NCI-H2196 treated with DMSO at 0.1 percent for 48 hours (cell line): ENCODE data around the gene ZNF213.

Experiments
- DNase-seq: peaks from one replicate; lab custom pipeline; 2025; ENCODE audit not compliant: unreplicated experiment; lab: John Stamatoyannopoulos, UW

ZNF213 gene, protein sequence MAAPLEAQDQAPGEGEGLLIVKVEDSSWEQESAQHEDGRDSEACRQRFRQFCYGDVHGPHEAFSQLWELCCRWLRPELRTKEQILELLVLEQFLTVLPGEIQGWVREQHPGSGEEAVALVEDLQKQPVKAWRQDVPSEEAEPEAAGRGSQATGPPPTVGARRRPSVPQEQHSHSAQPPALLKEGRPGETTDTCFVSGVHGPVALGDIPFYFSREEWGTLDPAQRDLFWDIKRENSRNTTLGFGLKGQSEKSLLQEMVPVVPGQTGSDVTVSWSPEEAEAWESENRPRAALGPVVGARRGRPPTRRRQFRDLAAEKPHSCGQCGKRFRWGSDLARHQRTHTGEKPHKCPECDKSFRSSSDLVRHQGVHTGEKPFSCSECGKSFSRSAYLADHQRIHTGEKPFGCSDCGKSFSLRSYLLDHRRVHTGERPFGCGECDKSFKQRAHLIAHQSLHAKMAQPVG

DNA sequence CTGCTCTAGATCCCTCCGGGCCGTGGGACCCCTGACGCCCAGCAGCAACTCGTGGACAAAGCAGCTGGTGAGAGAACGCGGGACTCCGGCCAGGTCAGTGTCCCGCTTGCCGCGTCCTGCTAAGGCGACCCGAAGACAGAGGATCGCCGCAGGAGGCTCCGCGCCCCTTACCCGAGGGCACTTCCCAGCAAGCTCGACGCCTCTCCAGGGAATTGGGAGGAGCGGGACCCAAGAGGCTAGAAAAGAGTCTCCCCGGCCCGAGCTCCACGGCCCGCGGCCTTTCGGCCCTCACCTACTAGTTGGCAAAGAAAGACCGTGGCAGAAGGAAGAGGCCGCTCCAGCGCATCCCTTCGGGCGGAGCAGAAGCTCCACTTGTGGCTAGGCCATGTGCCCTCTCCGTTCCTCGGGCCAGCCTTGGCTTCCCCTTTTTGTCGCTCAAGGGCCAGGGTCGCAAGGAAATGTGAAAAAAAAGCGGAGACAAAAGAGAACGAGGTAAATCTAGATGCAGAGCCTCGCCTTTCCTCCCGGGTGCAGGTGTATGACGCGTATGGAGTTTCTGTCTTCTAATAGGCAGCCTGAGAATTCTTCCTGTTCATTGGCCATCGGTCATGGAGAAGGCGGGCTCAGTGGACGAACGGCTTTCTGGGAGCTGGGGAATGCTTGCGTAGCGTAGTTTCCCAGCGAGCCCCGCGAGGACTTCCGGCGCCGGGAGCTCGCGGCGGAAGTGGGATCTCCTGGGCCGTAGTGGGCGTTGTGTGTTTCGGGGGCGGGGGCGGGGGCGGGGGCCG is at the start of gene ZNF213:
Gene ZNF213 (plus strand): TSS at position 692 of the 788 bp plus-strand sequence. CDS start 2,252 bp downstream, outside the sequence.
- peak; percentile 98 for DNase-seq

DNA sequence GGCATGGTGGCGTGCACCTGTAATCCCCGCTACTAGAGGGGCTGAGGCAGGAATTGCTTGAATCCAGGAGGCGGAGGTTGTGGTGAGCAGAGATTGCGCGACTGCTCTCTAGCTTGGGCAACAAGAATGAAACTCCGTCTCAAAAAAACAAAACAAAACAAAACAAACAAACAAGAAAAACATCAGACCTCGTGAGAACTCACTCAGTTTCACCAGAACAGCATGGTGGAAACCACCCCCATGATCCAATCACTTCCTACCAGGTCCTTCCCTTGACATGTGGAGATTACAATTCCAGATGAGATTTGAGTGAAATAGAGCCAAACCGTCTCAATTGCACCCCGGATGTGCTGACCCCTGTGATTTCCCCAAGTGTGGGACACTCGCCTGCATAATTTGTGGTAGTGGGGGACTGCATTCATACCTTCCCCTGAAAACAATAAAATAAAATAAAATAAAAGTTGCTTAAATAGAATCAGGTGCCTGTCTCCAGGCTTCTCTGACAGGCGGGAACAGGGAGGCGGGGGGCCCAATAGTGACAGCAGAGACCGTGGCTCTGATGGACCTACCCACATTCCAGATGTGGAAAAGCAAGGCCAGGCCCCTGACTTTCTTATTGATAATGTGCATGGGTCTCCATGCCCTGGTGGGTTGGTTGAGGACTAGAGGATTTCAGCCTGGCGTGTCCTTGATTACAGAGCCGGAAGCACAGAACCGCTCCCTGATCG is 48.8 kb upstream of the ZNF213 start:
- no peak for DNase-seq

DNA sequence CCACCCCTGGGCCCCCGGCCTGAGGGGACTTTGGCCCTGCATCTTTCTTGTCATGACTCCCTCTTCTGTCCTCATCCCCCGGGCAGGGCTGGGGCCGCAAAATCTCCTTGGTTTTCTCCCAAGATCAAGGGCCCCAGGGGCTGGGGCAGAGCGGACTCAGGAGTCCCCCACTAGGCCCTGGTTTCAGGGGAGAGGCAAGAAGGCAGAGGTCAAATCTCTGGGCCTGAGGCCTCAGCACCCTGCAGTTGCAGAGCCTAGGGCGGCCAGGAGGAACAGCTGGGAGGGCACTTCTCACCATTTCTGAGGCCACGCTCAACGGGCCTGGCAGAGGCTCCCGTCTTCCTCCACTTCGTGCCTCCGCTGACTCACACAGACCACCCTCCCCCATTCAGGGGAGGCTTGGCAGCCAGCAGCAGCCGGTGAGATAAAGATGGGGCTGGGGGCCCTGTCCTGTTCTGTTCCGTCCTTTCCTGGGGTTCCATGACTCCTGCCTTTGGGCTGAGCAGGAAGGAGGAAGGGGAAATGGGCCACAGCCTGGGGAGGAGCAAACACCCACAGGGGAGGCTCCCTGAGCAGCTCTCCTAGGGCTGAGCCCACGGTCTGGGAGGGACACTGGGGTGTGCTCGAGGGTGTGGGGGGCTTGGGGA is 48.1 kb upstream of the ZNF213 start:
- no peak for DNase-seq

DNA sequence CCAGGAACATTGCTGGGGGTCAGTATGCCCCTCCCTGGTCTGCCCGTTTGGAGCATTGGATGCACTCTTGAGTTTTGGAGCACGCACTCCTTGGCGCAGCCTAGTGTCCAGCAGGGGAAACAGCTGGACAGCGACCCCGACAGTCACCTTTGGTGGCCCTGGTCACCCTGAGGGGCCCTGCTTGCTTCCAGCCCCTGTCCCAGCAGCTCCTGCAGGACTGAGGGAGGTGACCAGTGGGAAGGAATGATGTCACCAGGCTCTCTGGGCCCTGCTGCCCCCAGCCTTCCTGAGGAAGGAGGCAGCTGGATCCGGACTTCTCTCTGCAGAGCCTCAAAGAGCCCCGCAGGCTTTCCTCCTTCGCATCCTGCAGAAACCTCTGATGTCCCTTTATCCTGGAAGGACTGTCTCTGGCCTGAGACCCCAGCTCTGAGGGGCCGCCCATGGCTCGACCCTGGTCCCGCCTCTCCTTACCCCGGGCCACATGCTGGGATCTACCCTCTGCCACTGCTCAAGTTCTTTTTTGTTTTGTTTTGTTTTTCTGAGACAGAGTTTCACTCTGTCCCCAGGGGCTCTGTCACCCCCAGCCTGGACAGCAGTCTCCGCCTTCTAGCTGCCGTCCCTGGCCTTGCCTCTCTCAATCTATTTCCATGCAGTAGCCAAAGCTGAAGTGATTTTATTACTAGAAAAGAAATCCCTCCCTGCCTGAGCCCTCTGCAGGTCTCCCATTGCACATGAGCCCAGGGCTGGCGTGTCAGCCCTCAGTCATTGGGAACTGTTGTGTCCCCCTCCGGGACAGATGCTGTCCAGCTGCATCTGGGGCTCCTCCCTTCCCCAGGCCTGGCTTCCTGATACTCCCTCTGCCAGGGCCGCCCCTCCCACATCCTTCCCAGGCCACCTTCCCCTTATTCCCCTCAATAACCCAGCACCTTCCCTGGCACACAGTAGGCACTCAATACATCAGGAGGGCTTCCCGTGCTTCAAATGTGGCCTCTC is 47.3 kb upstream of the ZNF213 start:
- no peak for DNase-seq

DNA sequence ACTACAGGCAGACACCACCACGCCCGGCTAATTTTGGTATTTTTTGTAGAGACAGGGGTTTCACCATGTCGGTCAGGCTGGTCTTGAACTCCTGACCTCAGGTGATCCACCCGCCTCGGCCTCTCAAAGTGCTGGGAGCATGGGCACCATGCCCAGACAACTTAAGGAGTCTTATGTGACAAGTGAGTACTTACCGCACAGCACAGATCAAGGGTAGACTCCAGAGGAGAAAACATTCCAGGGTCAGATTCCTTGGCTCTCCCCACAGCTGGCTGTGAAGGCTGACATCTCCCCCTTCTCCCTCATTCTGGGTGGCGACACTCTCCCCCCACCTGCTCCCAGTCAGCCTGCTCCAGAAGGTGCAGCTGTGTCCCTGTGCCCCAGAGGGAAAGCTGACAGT is 46.4 kb upstream of the ZNF213 start:
- no peak for DNase-seq

DNA sequence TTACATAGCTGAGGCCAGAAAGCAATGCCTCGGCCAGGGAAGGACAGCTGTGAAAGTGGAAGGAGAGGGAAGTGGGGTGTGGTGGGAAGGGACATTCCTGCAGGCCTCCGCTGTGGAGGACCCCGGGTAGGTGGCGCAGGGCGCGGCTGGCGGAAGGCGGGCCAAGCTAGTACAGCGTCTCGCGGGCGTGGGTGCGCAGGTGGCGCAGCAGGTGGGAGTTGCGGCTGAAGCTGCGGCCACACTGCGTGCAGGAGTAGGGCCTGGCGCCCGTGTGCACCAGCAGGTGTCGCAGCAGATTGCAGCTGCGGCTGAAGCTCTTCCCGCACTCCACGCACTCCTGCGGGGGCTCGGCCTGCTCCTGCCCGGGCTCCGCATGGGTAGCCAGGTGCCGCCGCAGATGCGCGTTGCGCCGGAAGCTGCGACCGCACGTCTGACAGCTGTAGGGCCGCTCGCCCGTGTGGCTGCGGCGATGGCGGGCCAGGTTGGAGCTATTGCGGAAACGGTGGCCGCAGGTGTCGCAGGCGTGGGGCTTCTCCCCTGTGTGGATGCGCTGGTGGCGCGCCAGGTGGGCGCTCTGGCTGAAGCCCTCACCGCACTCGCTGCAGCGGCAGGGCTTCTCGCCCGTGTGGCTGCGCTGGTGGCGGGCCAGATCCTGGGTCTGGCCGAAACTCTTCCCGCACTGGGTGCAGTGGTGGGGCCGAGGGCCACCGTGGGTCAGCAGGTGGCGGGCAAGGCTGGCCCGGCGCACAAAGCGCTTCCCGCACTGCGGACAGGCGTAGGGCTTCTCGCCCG is 45.7 kb upstream of the ZNF213 start:
- DNase-seq, result no peak

DNA sequence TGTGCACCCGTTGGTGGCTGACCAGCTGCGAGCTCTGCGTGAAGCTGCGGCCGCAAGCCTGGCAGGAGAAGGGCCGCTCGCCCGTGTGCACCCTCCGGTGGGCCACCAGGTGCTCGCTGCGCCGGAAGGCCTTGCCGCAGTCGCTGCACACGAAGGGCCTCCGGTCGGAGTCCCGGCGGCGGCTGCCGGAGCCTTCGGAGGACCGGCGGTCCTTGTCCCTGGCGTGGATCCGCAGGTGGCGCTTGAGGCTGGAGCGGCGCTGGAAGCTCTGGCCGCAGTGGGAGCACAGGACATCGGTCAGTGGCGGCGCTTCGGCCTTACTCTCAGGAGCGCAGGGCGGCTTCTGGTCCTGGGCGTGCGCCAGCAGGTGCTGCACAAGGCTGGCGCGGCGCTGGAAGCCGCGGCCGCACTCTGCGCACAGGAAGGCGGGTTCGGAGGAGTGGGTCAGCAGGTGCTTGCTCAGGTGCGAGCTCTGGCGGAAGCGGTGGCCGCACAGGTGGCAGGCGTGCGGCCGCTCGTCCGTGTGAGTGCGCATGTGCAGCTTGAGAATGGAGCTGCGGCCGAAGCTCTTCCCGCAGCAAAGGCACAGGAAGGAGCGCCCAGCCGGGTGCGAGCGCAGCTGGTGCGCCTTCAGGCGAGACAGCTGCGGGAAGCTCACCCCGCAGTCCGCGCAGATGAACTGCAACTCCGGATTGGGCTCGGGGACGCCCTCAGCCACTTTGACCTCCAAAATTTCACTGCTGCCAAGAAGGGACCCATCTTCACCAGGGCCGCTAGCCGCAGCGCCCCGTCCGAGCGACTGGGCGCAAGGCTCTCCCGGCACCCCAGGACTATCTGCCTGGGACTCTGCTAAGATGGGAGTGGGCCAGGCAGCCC is 44.9 kb upstream of the ZNF213 start:
- no peak for DNase-seq

DNA sequence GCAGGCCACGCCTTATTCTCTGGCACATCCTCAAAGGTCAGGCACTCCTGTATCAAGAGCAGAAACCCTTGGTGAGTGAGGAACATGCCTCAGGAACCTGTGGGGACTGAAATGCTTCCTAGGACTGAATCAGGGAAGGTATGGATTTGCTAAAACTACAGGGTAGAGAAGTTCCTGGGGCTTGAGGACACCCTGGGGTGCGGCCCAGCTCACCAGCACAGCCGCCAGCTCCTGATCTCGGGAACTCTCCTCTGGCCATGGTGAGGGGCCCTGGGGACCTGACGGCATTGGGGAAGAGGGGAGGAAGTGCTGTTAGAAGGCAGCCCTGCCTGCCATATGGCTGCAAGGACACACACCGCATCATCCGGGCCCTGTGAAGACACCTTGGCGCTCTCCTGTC is 43.3 kb upstream of the ZNF213 start:
- no peak for DNase-seq

DNA sequence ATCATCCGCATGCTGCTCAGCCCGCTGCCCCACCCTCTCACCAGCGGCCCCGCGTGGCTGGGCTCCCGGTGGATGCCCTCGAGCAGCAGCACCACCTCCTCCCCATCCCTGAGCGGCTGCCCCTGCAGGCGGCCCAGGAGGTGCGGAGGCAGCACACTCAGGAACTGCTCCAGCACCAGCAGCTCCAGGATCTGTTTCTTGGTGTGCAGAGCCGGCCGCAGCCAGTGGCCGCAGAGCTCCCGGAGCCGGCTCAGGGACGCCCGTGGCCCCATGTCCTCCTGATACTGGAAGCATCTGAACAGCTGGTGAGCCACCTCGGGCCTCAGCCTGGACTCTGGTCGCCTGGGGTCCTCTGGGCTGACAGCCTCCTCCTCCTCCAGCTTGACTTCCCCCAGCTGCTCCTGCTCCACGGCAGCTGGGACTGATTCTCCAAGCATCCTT is 42.3 kb upstream of the ZNF213 start:
- DNase-seq, result no peak

DNA sequence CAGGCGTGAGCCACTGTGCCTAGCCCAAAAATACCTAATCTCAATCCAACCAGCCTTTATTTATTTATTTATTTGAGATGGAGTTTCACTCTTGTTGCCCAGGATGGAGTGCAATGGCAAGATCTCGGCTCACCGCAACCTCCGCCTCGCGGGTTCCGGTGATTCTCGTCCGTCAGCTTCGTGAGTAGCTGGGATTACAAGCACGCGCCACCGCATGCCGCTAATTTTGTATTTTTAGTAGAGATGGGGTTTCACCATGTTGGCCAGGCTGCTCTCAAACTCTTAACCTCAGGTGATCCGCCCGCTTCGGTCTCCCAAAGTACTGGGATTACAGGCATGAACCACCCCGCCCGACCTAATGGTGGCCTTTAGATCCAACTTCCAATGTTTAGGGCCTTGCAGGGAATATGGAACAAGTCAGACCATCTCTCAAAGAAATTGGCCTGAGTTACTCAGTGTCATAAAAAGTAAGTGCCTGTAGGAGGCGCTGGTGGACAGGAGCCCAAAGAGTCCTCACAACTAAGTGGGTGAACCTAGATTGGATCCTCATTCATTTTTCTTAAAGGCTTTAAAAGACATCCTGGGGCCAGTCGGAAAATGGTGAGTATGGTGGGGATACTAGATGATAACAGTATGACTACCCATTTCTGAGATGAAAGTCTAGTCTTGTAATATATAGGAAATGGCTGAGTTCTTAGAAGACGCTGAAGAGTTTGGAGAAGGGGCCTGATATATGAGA is 40.4 kb upstream of the ZNF213 start:
- DNase-seq, result no peak

DNA sequence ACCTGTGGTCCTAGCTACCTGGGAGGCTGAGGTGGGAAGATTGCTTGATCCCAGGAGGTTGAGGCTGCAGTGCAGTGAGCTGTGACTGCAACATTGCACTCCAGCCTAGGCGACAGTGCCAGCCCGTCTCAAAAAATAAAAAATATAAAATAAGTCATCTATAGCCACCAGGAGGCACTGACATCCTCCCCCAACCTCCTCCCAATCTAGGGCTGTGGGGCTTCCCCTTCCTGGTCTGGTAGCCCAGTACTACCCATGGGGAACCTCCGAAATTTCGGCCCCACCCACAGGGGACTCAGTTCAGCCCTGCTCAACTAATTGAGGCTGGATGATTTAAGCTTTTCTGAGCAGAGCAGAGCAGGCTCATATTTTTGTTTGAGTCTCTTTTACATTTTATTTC is 39.0 kb upstream of the ZNF213 start:
- no peak for DNase-seq

DNA sequence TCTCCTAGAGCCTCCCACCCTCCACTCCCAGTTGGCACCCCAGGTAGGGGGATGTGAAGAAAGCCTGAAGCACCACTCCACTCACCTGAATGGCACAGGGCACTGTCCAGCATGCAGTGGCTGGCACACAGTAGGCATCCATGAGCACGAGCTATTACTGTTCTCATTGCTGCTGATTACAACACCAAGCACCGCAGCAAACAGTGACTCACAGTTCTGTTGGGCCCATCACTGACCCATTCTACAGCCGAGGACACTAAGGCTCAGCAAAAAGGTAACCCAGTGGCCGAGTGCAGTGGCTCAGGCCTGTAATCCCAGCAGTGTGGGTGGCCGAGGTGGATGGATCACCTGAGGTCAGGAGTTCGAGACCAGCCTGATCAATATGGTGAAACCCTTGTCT is 38.5 kb upstream of the ZNF213 start:
- no peak for DNase-seq

DNA sequence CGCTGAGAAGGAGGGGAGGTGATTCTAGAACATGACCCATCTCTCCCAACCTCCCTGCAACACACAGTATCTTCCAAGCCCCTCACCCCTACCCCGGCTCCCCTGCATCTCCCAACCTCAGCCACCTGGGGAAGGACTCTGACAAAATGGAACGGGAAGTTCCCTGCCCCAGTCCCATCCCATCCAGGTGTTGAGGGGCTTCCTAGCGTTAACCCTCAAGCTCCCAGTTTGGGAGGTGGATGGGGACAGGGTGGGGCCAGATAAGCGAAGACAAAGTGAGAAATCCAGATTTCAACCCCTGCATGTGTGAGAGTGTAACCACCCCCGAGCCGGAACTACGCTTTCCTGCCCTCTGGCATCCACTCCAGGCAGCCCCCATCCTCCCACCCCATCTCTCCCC is 37.6 kb upstream of the ZNF213 start:
- DNase-seq, result no peak

DNA sequence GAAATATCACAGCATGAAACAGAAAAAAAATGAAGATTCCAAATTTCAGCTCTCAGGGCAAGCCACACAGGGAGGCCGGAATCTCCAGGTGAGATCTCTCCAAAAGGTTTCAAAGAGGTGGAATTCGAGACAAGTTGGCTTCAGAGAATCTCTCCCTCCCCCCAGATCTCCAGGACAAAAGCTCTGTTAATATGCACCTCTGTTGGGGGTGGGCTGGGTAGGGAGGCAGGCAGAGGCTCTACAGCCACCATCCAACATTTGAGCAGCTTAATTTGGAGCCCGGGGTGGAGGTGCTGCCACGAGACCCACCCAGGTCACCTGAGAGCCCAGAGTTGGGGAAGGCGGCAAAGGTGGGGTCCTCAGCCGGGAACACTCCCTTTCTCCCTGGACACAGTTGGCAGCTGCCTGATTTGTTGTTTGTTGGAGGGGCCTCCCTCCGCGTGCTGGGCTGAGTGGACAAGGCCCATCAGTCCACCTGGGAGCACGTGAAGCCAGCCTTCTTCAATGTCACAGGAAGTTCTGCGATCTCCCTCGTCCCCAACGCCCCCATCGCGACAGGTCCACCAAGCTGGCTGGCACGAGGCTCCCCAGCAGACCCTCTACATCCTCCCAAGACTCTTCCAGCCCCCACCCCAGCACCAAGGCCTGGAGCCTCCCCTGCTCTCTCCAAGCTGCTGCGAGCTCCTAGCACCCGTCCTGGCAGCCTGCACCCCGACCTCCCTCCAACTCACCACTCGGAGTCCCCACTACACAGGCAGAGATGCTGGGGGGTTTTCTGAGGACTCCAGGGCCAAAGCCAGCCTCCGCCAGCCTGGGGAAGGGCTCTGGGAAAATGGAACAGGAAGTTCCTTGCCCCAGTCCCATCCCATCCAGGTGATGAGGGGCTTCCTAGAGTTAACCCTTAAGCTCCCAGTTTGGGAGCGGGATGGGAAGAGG is 36.1 kb upstream of the ZNF213 start, which contains the start of gene ZSCAN10:
Gene ZSCAN10 (minus strand): TSS at position 836 of the 936 bp plus-strand sequence. CDS start 6,357 bp downstream, outside the sequence.
- no peak for DNase-seq

DNA sequence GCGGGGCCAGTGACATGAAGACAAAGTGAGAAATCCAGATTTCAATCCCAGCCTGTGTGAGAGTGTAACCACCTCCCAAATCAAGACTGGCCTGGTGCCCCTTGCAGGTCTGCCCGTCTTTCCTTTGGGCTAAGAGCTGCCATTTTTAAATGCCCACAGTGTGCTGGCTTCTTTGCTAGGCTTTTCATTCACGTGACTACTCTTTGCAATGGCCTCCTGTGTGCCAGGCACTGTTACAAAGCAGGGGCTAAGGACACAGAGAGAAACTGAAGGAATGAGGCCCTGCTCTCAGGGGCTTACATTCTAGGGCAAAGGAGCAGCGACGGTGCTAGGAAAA is 35.5 kb upstream of the ZNF213 start:
- no peak for DNase-seq
